Nucleus accumbens (tissue), 56 donors: ENCODE data around the gene FETUB.
"Not testable (repeated sequence)": the region's sequence is repeated elsewhere in the genome, so short reads cannot be mapped to it uniquely, and the experiment has no call there.

Source experiments
- DNase-seq, 56 donors: peaks; one replicate each; lab custom pipeline; 2025; lab: John Stamatoyannopoulos, UW

FETUB gene

GRCh38 chr3:186630950-186631641 lies 9.1 kb upstream of the FETUB start:
- no peak for DNase-seq

- no peak for DNase-seq
These were observed 6.7 kb upstream of the FETUB start for GRCh38 chr3:186633481-186633880.

GRCh38 chr3:186634207-186634606 lies 6.0 kb upstream of the FETUB start:
- DNase-seq = not testable (repeated sequence)

DNA sequence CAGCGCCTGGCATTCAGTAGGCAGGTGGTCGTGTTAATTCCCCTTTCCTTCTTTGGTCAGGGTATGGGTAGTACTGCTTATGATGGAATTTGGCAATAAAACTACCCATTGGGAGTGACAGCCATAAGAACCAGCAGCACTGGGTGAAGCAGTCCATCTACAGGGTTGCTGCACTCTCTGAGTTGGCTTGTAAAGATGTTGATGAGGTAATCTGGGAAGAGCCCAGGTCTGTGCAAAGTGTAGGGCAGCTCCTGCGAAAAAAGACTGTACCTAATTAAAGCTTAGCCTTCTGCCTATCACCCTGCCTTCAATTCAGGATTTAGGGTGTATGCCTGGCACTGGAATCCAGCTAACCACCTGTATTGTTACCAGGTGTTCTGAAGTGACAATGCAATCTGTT lies 4.7 kb upstream of the FETUB start:
- no peak for DNase-seq

DNA sequence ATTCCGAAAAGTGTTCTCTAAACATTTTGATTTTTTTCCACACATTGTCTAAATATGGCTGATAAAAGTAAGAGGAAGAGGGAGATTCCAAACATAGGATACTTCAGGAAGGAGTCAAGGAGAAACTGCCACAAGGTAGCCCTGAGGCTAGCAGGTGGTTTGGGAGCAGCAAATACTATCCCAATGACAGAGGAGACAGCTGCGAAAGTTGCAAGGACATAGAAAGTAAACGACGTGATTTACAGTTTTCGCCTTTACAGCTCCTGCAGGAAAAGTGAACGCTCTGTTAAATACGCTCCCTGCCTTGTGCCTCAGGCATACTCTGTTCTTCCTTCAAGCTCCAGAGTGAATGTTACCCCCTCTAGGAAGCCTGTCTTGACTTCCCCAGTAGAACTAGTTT lies 3.7 kb upstream of the FETUB start:
- DNase-seq = no peak

GRCh38 chr3:186637686-186638085 lies 2.5 kb upstream of the FETUB start:
- no peak for DNase-seq

- DNase-seq = no peak
These were observed 1.9 kb upstream of the FETUB start for GRCh38 chr3:186638259-186638658.

- DNase-seq = peak in 18 of 56 donors; percentile 2 to 61 (median 10)
These were observed 247 bp downstream of the FETUB start for GRCh38 chr3:186640473-186640818.

DNA sequence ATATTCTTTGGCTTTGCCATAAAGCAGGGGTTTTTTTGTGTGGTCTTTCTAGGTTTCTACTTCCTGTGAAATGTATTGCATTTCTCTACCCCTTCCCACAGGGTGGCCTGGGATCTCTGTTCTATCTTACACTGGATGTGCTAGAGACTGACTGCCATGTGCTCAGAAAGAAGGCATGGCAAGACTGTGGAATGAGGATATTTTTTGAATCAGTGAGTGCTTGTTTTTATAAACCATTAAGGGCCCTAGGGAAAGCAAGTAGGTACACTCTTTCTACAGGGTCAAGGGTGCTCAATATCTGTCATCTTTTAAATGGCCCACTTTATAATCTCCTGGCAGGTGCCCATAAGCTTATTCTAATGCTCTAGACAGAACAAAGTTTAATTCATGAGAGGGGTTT lies 730 bp downstream of the FETUB start:
- no peak for DNase-seq

DNA sequence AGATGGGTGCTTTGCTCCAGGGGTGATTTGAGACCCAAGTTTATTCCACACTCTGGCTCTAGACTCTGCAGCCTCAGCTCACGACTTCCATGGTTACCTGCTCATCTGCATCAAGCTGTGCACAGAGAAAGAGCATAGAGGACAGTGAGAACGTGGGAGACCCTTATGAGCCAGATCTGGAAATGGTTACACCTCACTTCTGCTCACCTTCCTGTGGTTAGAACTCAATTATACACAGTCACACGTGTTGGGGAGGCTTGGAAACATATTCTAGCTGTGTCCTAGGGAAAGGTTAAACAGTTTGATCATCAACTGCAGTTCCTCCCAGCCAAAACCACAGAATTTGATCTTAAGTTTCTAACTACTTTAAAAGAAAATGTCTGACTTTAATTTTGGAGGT lies 1.8 kb downstream of the FETUB start:
- no peak for DNase-seq

DNA sequence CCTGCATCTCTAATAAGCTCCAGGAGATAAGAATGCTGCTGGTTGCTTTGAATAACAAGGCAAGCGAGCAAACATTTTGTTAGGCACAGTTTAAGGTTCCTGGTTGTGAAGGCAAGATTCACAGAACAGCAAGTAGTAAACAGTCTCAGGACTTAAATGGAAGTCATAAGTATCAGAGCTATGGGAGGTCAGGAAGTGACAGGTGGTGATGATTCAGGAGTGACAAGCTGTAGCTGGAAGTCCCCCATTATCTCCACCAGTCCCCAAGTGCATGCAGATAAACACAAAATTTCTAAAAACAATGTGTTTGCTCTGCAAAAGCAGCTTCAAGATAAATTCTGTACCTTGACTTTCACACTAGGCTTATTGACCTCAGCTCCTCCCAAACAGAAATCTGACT lies 3.3 kb downstream of the FETUB start:
- no peak for DNase-seq

DNA sequence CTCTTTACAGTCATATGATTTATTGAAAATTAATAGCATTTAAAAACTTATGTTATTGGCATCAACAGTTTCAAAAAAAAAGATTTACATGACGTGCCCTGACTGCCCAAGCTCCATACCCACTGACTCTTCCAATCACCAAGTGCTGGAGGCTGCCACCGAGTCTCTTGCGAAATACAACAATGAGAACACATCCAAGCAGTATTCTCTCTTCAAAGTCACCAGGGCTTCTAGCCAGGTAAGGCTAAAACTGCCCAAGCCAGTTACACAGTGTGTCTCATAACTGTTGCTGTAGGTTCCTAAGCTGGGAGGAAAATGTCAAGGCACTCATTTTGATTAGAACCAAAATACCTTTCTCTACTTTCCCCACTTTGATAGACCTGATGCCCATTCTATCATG lies 4.5 kb downstream of the FETUB start:
- no peak for DNase-seq

DNA sequence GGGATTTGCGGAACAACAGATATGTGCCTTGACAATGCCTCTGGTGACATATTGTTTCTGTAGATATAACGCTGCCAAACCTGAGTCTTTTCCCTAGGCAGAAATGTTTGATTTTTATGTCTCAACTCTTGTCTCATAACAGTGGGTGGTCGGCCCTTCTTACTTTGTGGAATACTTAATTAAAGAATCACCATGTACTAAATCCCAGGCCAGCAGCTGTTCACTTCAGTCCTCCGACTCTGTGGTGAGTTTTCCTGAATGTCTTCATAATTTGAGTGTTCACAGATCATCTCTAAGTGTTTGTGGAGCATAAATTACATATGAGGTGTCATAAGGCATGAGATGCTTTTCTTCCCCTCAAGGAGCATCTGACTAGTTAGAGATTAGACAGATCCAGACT lies 5.9 kb downstream of the FETUB start:
- no peak for DNase-seq

GRCh38 chr3:186646841-186647240 lies 6.6 kb downstream of the FETUB start:
- DNase-seq = no peak

GRCh38 chr3:186648851-186649250 lies 8.7 kb downstream of the FETUB start:
- no peak for DNase-seq

GRCh38 chr3:186651678-186652215 lies 11.5 kb downstream of the FETUB start:
- DNase-seq = no peak

- no peak for DNase-seq
These were observed 13.0 kb downstream of the FETUB start for GRCh38 chr3:186653080-186653707.

DNA sequence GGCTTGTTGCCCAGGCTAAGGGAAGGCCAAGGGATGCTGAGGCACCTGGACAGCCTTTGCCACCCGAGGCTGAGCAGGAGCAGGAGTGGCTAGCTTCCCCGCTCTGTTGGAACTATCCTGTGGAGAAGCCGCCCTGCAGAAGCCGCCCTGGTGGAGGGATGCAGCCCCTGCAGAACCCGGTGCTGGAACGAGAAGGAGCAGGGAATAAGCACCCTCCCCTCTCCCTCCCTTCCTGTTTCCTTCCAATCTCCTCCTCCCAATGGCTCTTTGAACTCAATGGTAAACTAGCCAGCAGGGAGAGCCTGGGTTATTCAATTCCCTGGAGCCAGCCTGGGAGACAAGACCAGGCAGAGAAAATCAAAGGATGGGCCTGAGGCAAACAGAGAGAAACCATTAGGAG lies 13.8 kb downstream of the FETUB start:
- no peak for DNase-seq

DNA sequence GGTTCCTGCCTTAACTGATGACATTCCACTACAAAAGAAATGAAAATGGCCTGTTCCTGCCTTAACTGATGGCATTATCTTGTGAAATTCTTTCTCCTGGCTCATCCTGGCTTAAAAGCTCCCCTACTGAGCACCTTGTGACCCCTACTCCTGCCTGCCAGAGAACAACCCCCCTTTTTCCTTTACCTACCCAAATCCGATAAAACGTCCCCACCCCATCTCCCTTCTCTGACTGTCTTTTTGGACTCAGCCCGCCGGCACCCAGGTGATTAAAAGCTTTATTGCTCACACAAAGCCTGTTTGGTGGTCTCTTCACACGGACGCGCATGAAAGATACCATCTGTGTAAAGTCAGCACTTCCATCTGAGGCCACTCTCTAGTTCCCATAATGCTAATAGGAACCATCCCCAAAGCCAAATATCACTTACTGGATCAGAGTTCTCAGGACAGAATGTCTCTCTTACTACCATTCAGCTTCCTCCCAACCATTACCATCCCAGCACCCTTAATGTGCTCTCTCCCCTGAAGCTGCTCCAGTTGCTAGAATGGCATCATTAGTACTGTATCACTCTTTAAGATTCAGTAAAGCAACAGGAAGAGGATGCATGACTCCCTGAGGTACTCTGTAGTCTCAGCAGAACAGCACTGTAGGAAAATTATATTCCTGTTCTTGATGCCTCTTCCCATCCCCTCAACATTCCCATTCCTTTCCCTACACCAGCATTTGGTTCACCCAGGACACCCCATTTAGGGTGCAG lies 23.3 kb downstream of the FETUB start:
- no peak for DNase-seq

- no peak for DNase-seq
These were observed 23.9 kb downstream of the FETUB start for GRCh38 chr3:186664119-186664495.

DNA sequence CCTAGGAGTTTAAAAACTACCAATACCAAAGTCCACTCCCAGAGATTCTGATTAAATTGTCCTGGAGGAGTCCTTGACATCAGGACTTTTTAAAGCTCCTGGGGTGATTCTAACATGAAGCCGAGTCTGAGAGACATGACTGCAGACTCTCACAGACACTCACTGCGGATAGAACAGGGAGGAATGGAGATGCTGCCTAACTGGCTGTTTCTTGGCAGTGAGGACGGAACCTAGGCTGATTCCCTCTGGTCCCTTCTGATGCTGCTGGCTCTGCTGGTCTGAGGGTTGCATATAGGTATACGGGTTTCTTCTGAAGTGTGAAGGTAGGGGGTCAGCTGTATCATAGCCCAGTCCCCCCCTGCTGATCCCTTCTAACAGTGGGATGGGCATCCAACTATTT lies 24.3 kb downstream of the FETUB start:
- DNase-seq = no peak
